ENCODE measurements around the gene FAM227A.
"Not testable (repeated sequence)": the region's sequence is repeated elsewhere in the genome, so short reads cannot be mapped to it uniquely, and the experiment has no call there.

FAM227A gene

GRCh38 chr22:38694049-38694448 is 37.9 kb upstream of the FAM227A start:
- no peak for TF ChIP-seq POLR2A (IDR thresholded peaks at IDR 0.05; ENCODE audit: low read depth, low read length)
- FAIRE-seq (no peak), DNase-seq (ENCODE audit: insufficient read length, low spot score) (no peak)

GRCh38 chr22:38689651-38690050 is 33.5 kb upstream of the FAM227A start:
- TF ChIP-seq POLR2A (IDR thresholded peaks at IDR 0.05; ENCODE audit: low read depth, low read length): no peak
- no peak for DNase-seq (ENCODE audit: insufficient read length, low spot score)
- FAIRE-seq: no peak

- FAIRE-seq (no peak), DNase-seq (ENCODE audit: insufficient read length, low spot score) (no peak)
- no peak for TF ChIP-seq POLR2A (IDR thresholded peaks at IDR 0.05; ENCODE audit: low read depth, low read length)
Measured at GRCh38 chr22:38685761-38686160, 29.6 kb upstream of the FAM227A start.

- DNase-seq (ENCODE audit: insufficient read length, low spot score): no peak
- FAIRE-seq: no peak
- no peak for TF ChIP-seq POLR2A (IDR thresholded peaks at IDR 0.05; ENCODE audit: low read depth, low read length)
Measured at GRCh38 chr22:38684895-38685294, 28.7 kb upstream of the FAM227A start.

- no peak for FAIRE-seq
- 0 out of 2 replicates have a peak, but pooled peaks have one; percentile 45 for TF ChIP-seq POLR2A (IDR thresholded peaks at IDR 0.05; ENCODE audit: low read depth, low read length)
- DNase-seq (ENCODE audit: insufficient read length, low spot score): peak; percentile 84
Measured at GRCh38 chr22:38681582-38682335, 25.6 kb upstream of the FAM227A start, which contains the start of gene TOMM22. Gene TOMM22, plus strand, starts transcription at chr22:38681957. Its CDS starts 22 bp downstream, at chr22:38681979.

- FAIRE-seq (no peak), DNase-seq (ENCODE audit: insufficient read length, low spot score) (no peak)
- TF ChIP-seq POLR2A (IDR thresholded peaks at IDR 0.05; ENCODE audit: low read depth, low read length): no peak
Measured at GRCh38 chr22:38675833-38676232, 19.6 kb upstream of the FAM227A start.

- FAIRE-seq (no peak), DNase-seq (ENCODE audit: insufficient read length, low spot score) (no peak)
- no peak for TF ChIP-seq POLR2A (IDR thresholded peaks at IDR 0.05; ENCODE audit: low read depth, low read length)
Measured at GRCh38 chr22:38674888-38675287, 18.7 kb upstream of the FAM227A start.

- DNase-seq (ENCODE audit: insufficient read length, low spot score): no peak
- FAIRE-seq: no peak
- TF ChIP-seq POLR2A (IDR thresholded peaks at IDR 0.05; ENCODE audit: low read depth, low read length): no peak
Measured at GRCh38 chr22:38657045-38657909, 1.1 kb upstream of the FAM227A start.

- TF ChIP-seq POLR2A (IDR thresholded peaks at IDR 0.05; ENCODE audit: low read depth, low read length): no peak
- FAIRE-seq (no peak), DNase-seq (ENCODE audit: insufficient read length, low spot score) (no peak)
Measured at GRCh38 chr22:38655519-38656255, 505 bp downstream of the FAM227A start.

- DNase-seq (ENCODE audit: insufficient read length, low spot score): no peak
- no peak for TF ChIP-seq POLR2A (IDR thresholded peaks at IDR 0.05; ENCODE audit: low read depth, low read length)
- no peak for FAIRE-seq
Measured at GRCh38 chr22:38653741-38654140, 2.5 kb downstream of the FAM227A start.

GRCh38 chr22:38652859-38653258 is 3.3 kb downstream of the FAM227A start:
- DNase-seq (ENCODE audit: insufficient read length, low spot score) (no peak), FAIRE-seq (no peak)
- no peak for TF ChIP-seq POLR2A (IDR thresholded peaks at IDR 0.05; ENCODE audit: low read depth, low read length)

- DNase-seq (ENCODE audit: insufficient read length, low spot score) (no peak), FAIRE-seq (no peak)
- TF ChIP-seq POLR2A (IDR thresholded peaks at IDR 0.05; ENCODE audit: low read depth, low read length): no peak
Measured at GRCh38 chr22:38649841-38650522, 6.2 kb downstream of the FAM227A start.

GRCh38 chr22:38645430-38645829 is 10.8 kb downstream of the FAM227A start:
- FAIRE-seq: no peak
- no peak for TF ChIP-seq POLR2A (IDR thresholded peaks at IDR 0.05; ENCODE audit: low read depth, low read length)
- DNase-seq (ENCODE audit: insufficient read length, low spot score): no peak

- not testable (repeated sequence) for DNase-seq (ENCODE audit: insufficient read length, low spot score)
- peak; percentile 99 for FAIRE-seq
Measured at GRCh38 chr22:38644245-38644644, 11.9 kb downstream of the FAM227A start.

All from H54 (cell line).